ENCODE data around the gene MMADHC.

The MMADHC gene

GRCh38 chr2:149612122-149612521 is 24.5 kb upstream of the MMADHC start:
- no peak for DNase-seq
- no peak overlapping the region for H3K27ac ChIP-seq

DNA sequence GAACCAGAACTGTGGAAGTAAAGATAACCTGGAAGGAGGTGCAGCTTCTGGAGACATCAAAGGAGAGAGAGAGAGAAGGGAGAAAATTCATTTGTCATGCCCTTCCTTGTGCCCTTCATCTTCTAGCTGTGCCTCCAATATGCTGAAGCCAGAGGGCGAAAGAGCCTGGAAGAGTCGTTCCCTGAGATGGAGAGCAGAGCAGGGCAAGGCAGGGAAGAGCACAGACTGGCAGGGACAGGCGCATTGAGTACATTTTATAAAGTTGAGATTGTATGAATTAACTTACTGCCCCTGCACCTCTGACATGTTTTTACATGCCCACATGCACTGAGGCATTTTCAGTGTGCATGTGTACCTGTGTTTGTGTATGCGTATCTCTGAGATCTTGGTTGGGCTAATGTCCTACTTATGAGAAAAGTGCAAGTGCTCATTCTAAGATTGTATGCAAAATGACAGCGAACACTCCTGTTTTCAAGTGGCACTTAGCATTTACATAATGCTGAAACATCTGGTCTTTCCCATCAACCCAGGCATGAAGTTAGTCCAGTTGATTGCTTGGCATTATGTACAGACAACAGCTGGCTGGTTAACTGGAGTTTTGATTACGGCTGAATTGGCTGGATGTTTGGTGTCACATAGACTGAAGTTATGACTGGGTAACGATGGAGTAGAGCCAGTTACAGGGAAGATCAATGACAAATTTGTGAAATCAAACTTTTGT is 23.7 kb upstream of the MMADHC start:
- no peak for TF ChIP-seq CTCF (IDR thresholded peaks at IDR 0.05; ENCODE audit: low read depth, low read length)
- DNase-seq = no peak
- H3K4me3 ChIP-seq (ENCODE audit: low read depth, low read length) = no peak overlapping the region
- no peaks in the 10 kb centered on the region for H3K9me3 ChIP-seq (ENCODE audit: severe bottlenecking)
- no peak overlapping the region for H3K27ac ChIP-seq
- no peaks in the 10 kb centered on the region for H3K36me3 ChIP-seq
- no peaks in the 10 kb centered on the region for H3K27me3 ChIP-seq (ENCODE audit: insufficient read depth, low read depth, severe bottlenecking)

More at GRCh38 chr2:149612122-149612521, 24.5 kb upstream of the MMADHC start:
- Histone ChIP-seq H3K36me3 (no peaks in the 10 kb centered on the region), H3K27me3 (ENCODE audit: insufficient read depth, low read depth, severe bottlenecking) (no peaks in the 10 kb centered on the region), H3K9me3 (ENCODE audit: severe bottlenecking) (no peaks in the 10 kb centered on the region), H3K4me3 (ENCODE audit: low read depth, low read length) (no peak overlapping the region)
- TF ChIP-seq CTCF (IDR thresholded peaks at IDR 0.05; ENCODE audit: low read depth, low read length) = no peak

- H3K27ac ChIP-seq = no peak overlapping the region
- no peak for TF ChIP-seq CTCF (IDR thresholded peaks at IDR 0.05; ENCODE audit: low read depth, low read length)
- no peaks in the 10 kb centered on the region for H3K9me3 ChIP-seq (ENCODE audit: severe bottlenecking)
- DNase-seq = no peak
- H3K27me3 ChIP-seq (ENCODE audit: insufficient read depth, low read depth, severe bottlenecking) = no peaks in the 10 kb centered on the region
- H3K4me3 ChIP-seq (ENCODE audit: low read depth, low read length) = no peak overlapping the region
- no peaks in the 10 kb centered on the region for H3K36me3 ChIP-seq
Measured at GRCh38 chr2:149606251-149606811, 18.8 kb upstream of the MMADHC start.

GRCh38 chr2:149603248-149603647 is 15.7 kb upstream of the MMADHC start:
- no peak for TF ChIP-seq CTCF (IDR thresholded peaks at IDR 0.05; ENCODE audit: low read depth, low read length)
- H3K36me3 ChIP-seq = no peaks in the 10 kb centered on the region
- H3K4me3 ChIP-seq (ENCODE audit: low read depth, low read length) = no peak overlapping the region
- no peaks in the 10 kb centered on the region for H3K9me3 ChIP-seq (ENCODE audit: severe bottlenecking)
- DNase-seq = no peak
- H3K27ac ChIP-seq = no peak overlapping the region
- H3K27me3 ChIP-seq (ENCODE audit: insufficient read depth, low read depth, severe bottlenecking) = no peaks in the 10 kb centered on the region

- no peak for DNase-seq
- no peak overlapping the region for H3K4me3 ChIP-seq (ENCODE audit: low read depth, low read length)
- no peaks in the 10 kb centered on the region for H3K9me3 ChIP-seq (ENCODE audit: severe bottlenecking)
- no peak for TF ChIP-seq CTCF (IDR thresholded peaks at IDR 0.05; ENCODE audit: low read depth, low read length)
- H3K27me3 ChIP-seq (ENCODE audit: insufficient read depth, low read depth, severe bottlenecking) = no peaks in the 10 kb centered on the region
- H3K27ac ChIP-seq = no peak overlapping the region
- no peaks in the 10 kb centered on the region for H3K36me3 ChIP-seq
Measured at GRCh38 chr2:149601141-149601796, 13.7 kb upstream of the MMADHC start.
